ENCODE data around the gene FGFRL1.
A peak's percentile ranks its signal among the peaks of the same experiment; 100 is the strongest.

The FGFRL1 gene, protein sequence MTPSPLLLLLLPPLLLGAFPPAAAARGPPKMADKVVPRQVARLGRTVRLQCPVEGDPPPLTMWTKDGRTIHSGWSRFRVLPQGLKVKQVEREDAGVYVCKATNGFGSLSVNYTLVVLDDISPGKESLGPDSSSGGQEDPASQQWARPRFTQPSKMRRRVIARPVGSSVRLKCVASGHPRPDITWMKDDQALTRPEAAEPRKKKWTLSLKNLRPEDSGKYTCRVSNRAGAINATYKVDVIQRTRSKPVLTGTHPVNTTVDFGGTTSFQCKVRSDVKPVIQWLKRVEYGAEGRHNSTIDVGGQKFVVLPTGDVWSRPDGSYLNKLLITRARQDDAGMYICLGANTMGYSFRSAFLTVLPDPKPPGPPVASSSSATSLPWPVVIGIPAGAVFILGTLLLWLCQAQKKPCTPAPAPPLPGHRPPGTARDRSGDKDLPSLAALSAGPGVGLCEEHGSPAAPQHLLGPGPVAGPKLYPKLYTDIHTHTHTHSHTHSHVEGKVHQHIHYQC

GRCh38 chr4:1011022-1011665 is at the start of gene FGFRL1:
Gene FGFRL1, plus strand, starts transcription at chr4:1011626. Its CDS starts 860 bp downstream, at chr4:1012486.
- Histone ChIP-seq H3K36me3 (ENCODE audit: control insufficient read depth, insufficient read depth, low read length) (no peaks in the 10 kb centered on the region), H3K4me3 (ENCODE audit: low read depth, low read length) (peak within 1 kb of the TSS; percentile 55), H3K9me3 (ENCODE audit: control insufficient read depth, insufficient read depth, low read length) (no peaks in the 10 kb centered on the region), H3K27me3 (ENCODE audit: control insufficient read depth, insufficient read depth, low read length) (peaks cover 42% of the 10 kb centered on the region), H3K9ac (ENCODE audit: low read depth, low read length) (no peak within 1 kb of the TSS), H3K4me1 (ENCODE audit: control insufficient read depth, insufficient read depth, low read length) (no peaks in the 10 kb centered on the region)

DNA sequence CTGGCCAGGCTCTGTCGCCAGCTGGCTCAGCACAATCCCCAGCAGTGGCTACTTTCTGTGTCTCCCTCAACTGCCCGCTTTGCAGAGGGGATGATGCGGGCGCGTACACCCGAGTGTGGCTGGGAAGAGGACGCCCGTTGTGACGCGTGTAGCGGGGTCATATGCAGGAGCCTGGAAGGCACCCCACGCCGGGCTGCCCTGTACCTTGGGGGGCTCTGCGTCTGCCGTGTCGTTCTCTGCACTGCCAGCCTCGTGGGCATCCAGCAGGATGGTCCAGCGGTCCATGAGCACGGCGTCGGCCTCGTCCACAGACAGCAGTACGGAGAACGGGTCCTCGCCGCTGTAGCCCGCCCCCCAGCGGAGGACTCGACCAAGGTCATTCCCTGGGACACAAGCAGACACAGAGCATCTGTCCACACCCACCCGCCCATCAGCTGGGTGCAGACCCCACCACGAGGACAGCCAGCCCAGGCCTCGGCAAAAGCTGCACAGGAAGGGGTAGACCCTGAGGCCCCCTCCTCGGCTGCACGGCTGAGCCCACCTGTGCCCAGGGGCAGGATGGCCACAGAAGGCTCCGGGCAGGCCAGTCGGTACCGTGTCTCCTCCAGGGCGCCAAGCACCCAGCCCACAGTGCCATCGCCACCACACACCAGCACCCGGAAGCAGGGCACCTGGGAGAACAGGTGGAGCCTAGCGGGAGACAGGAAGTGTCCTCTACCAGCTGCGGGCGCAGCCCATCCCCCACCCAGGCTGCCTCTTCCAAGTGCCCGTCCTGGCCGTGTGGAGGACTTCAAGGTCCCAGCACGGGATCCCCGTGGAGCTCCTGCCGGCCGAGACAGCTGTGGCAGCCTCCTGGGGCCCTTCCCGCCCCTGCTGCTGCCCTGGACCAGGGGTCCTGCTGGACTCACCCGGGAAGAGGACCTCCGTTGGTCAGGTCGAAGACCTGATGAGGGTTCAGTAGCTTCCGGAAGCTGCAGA is 48.9 kb upstream of the FGFRL1 start:
- no peak overlapping the region for H3K4me3 ChIP-seq (ENCODE audit: low read depth, low read length)
- peaks cover 21% of the 10 kb centered on the region for H3K36me3 ChIP-seq (ENCODE audit: control insufficient read depth, insufficient read depth, low read length)
- no peaks in the 10 kb centered on the region for H3K9me3 ChIP-seq (ENCODE audit: control insufficient read depth, insufficient read depth, low read length)
- no peak overlapping the region for H3K9ac ChIP-seq (ENCODE audit: low read depth, low read length)
- H3K4me1 ChIP-seq (ENCODE audit: control insufficient read depth, insufficient read depth, low read length), result no peaks in the 10 kb centered on the region
- H3K27me3 ChIP-seq (ENCODE audit: control insufficient read depth, insufficient read depth, low read length), result no peaks in the 10 kb centered on the region

DNA sequence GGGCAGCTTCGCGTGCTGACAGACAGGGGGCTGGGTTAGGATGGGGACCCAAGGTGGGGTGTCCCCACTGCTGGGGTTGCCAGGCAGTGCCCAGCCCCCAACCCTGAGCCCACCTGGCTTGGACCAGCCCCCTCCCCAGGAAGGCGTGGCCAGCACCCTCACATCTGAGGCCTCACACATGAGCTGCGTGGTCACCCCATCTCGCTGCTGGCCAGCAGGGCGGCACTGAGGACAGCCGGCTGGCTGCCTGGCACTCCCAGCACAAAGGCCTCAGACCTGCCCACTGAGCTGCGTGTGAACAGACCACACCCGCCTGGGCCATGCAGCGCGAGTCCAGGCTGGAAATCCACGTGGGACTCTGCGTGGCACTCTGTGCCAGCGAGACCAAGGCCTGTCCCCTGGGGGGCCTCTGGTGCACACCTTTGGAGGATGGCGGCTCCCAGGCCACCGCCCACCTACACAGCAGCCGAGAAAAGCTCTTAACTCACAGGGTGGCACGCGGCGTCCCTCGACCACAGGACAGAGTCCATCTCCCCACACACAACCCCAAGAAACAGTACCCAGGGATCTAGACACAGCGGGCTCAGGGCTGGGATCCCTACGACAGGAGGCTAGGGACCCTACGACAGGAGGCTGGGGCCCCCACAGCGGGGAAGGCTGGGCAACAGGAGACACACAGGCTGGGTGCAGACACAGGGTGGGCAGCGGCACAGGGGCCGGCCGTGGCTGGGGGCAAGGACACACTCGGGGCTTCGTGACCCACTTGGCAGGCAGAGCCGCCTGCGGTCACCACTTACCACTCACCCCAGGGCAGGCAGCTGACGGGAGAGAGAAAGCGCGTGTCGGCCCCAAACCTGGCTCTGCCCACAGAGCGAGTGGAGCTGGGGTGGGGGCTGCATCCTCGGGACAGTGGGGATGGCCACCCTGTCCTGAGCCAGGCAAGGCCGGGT is 47.9 kb upstream of the FGFRL1 start:
- H3K9ac ChIP-seq (ENCODE audit: low read depth, low read length), result no peak overlapping the region
- H3K4me1 ChIP-seq (ENCODE audit: control insufficient read depth, insufficient read depth, low read length), result no peaks in the 10 kb centered on the region
- H3K27me3 ChIP-seq (ENCODE audit: control insufficient read depth, insufficient read depth, low read length), result no peaks in the 10 kb centered on the region
- H3K4me3 ChIP-seq (ENCODE audit: low read depth, low read length), result no peak overlapping the region
- peaks cover 21% of the 10 kb centered on the region for H3K36me3 ChIP-seq (ENCODE audit: control insufficient read depth, insufficient read depth, low read length)
- H3K9me3 ChIP-seq (ENCODE audit: control insufficient read depth, insufficient read depth, low read length), result no peaks in the 10 kb centered on the region

DNA sequence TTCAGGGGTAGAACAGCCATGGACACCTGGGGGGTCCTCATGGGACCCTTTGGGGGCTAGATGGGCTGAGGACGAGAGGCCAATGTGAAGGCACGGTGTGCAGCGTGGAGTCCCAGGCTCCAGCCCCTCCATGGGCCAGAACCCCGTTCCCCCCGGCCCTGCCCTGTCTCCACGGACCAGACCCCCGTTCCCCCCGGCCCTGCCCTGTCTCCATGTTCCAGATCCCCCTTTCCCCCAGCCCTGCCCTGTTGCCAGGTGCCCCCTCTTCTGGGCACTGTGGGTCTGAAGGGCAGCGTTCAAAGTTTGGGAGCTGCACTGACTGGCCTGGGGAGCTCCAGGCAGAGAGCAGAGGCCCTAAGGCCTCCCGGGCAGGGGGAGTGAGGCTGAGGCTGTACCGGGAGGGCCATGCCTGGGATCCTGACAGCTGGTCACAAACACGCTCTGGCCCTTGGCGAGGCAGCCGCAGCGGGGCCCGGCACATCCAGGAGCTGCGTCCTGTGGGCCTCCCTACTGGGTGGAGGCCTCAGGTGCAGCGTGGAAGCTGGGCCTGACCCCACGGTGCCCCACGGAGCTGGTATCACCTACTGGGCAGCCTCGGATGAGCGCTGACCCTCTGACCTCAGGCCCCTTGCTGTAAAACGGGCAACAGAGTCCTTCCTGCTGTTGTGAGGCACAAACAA is 46.9 kb upstream of the FGFRL1 start:
- no peak overlapping the region for H3K4me3 ChIP-seq (ENCODE audit: low read depth, low read length)
- H3K36me3 ChIP-seq (ENCODE audit: control insufficient read depth, insufficient read depth, low read length), result peaks cover 21% of the 10 kb centered on the region
- no peak overlapping the region for H3K9ac ChIP-seq (ENCODE audit: low read depth, low read length)
- no peaks in the 10 kb centered on the region for H3K9me3 ChIP-seq (ENCODE audit: control insufficient read depth, insufficient read depth, low read length)
- H3K4me1 ChIP-seq (ENCODE audit: control insufficient read depth, insufficient read depth, low read length), result no peaks in the 10 kb centered on the region
- H3K27me3 ChIP-seq (ENCODE audit: control insufficient read depth, insufficient read depth, low read length), result no peaks in the 10 kb centered on the region

DNA sequence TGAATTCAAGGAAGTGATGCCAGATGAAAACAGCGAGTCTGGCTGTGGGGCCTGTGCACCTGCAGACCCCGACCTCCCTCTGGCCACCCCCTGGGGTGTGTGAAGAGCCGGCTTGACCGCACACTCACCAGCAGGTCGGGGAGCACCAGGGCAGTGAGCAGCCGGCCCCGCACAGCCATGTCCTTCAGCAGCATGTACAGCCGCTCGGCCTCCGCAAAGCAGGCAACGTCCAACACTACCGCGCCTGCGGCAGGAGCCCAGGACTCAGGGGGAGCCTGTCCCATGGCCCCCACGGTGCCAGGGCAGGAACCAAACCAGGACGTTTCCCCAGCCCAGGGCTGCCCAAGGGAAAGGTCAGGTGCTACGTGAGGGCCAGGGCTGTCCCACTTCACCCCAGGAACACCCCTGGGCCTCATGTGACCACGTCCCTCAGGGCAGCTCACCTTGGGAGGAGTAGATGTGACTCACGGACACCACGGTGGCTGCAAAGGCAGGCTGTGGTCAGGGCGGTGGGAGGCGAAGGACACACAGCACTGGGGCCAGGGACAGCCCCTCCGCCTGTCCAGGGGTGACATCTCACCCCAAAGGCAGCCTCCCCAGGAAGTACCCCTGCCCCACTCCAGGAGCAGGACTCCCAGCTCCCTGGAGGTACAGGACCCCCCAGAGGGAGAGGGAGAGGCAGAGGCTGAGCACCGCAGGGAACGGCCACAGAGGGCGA is 46.2 kb upstream of the FGFRL1 start:
- H3K9ac ChIP-seq (ENCODE audit: low read depth, low read length), result no peak overlapping the region
- no peaks in the 10 kb centered on the region for H3K9me3 ChIP-seq (ENCODE audit: control insufficient read depth, insufficient read depth, low read length)
- peaks cover 19% of the 10 kb centered on the region for H3K36me3 ChIP-seq (ENCODE audit: control insufficient read depth, insufficient read depth, low read length)
- H3K27me3 ChIP-seq (ENCODE audit: control insufficient read depth, insufficient read depth, low read length), result no peaks in the 10 kb centered on the region
- no peaks in the 10 kb centered on the region for H3K4me1 ChIP-seq (ENCODE audit: control insufficient read depth, insufficient read depth, low read length)
- H3K4me3 ChIP-seq (ENCODE audit: low read depth, low read length), result no peak overlapping the region

DNA sequence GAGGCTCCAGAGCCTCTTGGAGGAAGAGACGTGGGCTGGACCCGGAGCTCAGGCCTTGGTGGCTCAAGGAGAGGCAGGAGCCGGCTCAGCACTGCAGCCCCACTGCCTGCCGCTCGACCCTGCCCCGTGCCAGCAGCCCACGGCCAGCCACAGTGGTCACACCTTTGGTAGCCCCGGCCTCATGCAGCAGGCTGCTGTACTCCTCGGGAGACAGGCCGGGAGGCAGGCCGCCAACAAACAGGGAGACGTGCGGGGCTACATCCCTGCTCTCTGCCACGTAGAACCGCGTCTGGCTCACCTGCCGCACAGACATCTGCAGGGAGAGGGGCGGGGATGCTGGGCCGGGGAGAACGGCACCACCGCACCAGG is 45.7 kb upstream of the FGFRL1 start:
- no peak overlapping the region for H3K9ac ChIP-seq (ENCODE audit: low read depth, low read length)
- no peaks in the 10 kb centered on the region for H3K9me3 ChIP-seq (ENCODE audit: control insufficient read depth, insufficient read depth, low read length)
- H3K4me1 ChIP-seq (ENCODE audit: control insufficient read depth, insufficient read depth, low read length), result no peaks in the 10 kb centered on the region
- H3K27me3 ChIP-seq (ENCODE audit: control insufficient read depth, insufficient read depth, low read length), result no peaks in the 10 kb centered on the region
- H3K4me3 ChIP-seq (ENCODE audit: low read depth, low read length), result no peak overlapping the region
- peaks cover 17% of the 10 kb centered on the region for H3K36me3 ChIP-seq (ENCODE audit: control insufficient read depth, insufficient read depth, low read length)

DNA sequence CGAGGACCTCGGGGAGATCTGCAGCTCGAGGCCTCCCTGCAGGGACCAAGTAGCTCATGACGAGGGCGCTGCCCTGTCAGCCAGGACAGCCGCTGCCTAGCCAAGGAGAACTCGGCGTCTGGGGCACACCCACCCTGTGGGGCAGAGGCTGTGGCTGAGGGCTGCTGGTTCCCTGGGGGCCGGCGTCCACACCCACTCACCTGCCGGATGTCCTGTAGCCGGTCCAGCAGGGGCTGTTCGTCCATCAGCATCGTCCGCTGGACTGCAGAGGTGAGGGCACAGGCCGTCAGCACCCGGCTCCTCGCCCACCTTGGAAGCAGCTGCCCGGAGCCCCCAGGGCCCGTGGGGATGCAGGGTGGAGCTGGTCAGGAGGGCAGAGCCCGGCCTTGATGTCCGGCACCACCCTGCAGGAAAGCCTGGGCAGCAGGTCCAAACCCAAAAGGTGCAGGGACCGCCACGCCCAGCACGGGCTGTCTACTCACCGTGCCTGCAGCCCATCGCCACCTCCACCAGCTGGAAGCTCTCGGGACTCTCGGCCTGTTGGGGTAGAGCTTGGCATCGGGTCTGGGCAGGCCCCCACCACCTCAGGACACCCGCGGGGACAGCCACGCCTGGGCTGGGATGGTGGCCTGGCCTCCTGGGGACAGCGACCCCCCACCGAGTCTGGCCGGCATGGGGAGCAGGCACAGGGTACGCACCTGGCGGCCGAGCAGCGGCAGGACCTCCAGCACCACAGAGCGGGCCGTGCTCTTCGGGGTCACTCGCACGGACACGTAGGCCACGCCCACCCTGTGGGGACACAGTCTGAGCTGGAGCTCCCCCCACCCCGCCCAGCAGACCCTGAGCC is 44.9 kb upstream of the FGFRL1 start:
- Histone ChIP-seq H3K4me3 (ENCODE audit: low read depth, low read length) (no peak overlapping the region), H3K4me1 (ENCODE audit: control insufficient read depth, insufficient read depth, low read length) (no peaks in the 10 kb centered on the region), H3K27me3 (ENCODE audit: control insufficient read depth, insufficient read depth, low read length) (no peaks in the 10 kb centered on the region), H3K9ac (ENCODE audit: low read depth, low read length) (no peak overlapping the region), H3K9me3 (ENCODE audit: control insufficient read depth, insufficient read depth, low read length) (no peaks in the 10 kb centered on the region), H3K36me3 (ENCODE audit: control insufficient read depth, insufficient read depth, low read length) (peaks cover 18% of the 10 kb centered on the region)

- peaks cover 18% of the 10 kb centered on the region for H3K36me3 ChIP-seq (ENCODE audit: control insufficient read depth, insufficient read depth, low read length)
- no peaks in the 10 kb centered on the region for H3K9me3 ChIP-seq (ENCODE audit: control insufficient read depth, insufficient read depth, low read length)
- H3K27me3 ChIP-seq (ENCODE audit: control insufficient read depth, insufficient read depth, low read length), result peaks cover 4% of the 10 kb centered on the region
- H3K9ac ChIP-seq (ENCODE audit: low read depth, low read length), result no peak overlapping the region
- H3K4me3 ChIP-seq (ENCODE audit: low read depth, low read length), result peak overlapping the region; percentile 30
- H3K4me1 ChIP-seq (ENCODE audit: control insufficient read depth, insufficient read depth, low read length), result no peaks in the 10 kb centered on the region
These were observed 44.0 kb upstream of the FGFRL1 start for GRCh38 chr4:967113-968104.

DNA sequence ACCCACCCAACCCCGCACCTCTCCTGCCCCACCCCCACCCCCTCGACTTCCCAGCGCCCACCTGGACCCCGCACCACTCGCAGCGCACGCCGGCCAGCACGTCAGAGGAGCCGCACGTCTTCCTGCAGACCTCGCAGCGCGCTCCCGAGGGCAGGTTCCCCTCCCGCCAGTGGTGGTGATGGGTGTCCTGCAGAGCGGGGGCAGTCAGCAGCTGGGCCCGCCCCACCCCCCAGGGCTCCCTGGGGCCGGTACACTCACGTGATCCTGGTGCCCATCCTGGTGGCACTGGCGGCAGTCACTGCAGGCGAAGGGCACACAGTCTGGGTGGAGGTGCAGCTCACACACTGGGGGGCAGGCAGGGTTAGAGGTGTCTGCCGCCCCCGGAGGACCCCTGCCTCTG is 43.2 kb upstream of the FGFRL1 start:
- no peak overlapping the region for H3K4me3 ChIP-seq (ENCODE audit: low read depth, low read length)
- H3K36me3 ChIP-seq (ENCODE audit: control insufficient read depth, insufficient read depth, low read length), result peaks cover 14% of the 10 kb centered on the region
- H3K4me1 ChIP-seq (ENCODE audit: control insufficient read depth, insufficient read depth, low read length), result no peaks in the 10 kb centered on the region
- H3K9ac ChIP-seq (ENCODE audit: low read depth, low read length), result no peak overlapping the region
- H3K9me3 ChIP-seq (ENCODE audit: control insufficient read depth, insufficient read depth, low read length), result no peaks in the 10 kb centered on the region
- H3K27me3 ChIP-seq (ENCODE audit: control insufficient read depth, insufficient read depth, low read length), result peaks cover 4% of the 10 kb centered on the region

All from iPS-15b (cell line).